GDM1 (cell line): ENCODE results near the gene PPP2R3A.

Experiments
- DNase-seq: peaks from one replicate; lab custom pipeline; 2025; lab: John Stamatoyannopoulos, UW

The PPP2R3A gene

DNA sequence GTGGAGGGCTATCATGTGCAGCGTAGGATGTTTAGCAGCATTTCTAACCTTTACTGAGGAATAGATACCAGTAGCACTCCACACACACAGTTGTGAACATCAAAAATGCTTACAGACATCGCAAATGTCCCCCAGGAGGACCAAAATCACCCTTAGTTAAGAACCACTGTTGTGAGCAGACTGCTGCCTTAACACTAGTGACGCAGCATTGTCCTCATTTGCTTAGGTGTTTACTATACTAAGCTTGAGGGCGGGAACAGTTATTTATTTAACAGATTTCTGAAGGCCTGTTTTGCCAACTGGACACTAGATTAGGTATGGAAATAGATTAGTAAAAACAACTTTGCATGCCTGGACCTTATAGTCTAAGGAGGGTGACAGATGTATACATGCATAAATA, 2.3 kb downstream of the PPP2R3A start:
- DNase-seq, result no peak

DNA sequence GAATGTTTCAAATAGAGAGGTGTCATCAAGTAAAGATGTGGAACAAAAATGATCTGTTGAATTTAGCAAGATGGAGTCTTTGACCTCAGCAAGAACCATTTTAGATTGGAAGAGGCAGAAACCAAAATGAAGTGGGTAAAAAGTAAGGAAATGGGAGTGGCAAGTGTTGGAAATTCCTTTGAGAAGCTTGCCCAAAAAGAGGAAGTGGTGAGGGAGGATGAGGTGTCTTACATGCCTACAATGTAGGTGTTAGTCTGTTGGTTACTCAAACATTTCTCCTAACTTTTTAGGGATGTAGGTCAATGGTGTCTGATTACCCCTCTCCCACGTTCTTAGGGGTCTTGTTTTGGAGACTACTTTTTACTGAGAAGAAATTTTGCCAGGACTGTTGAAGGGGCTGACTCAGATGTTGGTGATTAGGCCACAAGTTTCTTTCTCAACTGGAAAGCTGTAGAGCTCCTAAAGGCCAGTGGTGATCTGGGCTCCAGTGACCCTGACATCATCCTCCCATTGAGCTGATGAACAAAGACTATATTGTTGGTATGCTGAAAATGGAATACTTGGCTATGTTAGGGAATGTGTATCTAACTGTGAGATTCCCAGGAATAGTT, 5.1 kb downstream of the PPP2R3A start:
- no peak for DNase-seq

DNA sequence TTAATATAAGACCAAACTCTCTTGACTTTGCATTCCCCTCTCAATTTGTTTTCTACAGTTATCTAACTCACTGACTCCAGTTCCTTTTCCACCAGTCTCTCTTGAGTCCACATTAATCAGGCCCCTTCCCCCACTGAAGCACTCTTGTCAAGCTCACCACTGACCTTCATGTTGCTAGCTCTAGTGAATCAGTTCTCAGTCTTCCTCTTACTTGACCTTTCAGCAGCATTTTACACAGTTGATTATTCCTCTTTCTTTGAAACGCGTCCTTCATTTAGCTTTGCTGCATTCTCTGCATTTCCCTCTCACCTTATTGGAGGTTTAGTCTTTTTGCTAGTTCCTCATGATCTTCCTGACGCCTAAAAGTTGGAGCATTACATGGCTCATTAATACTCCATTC, 8.3 kb downstream of the PPP2R3A start:
- no peak for DNase-seq

DNA sequence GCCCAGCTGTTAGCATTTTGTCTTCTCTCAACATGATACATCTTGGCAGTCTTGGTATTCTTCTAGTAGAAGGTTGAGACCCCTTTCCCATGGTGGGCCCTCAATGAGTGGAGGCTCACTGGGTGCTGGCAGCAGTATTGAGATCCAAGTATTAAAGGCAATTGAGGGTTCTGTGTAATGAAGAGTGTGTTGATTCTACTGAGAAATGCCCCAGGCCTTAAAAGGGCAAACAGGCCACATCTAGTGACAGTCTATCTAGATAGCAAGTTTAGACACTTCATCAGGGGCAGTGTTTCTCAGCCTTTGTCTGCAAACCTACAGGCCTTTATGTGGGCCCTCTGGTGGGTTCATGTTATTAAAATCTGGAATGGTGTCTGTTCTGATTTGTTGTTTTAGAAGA, 9.5 kb downstream of the PPP2R3A start:
- no peak for DNase-seq

DNA sequence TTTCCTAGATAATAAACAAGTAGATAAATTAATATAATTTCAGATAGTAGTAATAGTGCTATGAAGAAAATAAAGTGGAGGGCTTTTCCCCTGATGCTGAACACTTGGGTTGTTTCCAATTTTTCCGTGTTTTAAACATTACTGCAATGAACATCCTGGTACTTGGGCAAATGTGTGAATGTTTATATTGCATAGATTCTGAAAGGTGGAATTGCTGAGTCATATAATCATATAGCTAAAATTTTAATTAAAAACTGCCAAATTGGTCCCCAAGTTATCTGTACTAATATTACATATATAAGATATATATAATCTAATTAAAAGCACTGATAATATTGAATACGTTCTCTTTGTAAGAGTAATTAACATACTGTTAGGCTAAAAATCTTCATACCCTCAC, 10.0 kb downstream of the PPP2R3A start:
- no peak for DNase-seq

GRCh38 chr3:135980343-135980742, 14.8 kb downstream of the PPP2R3A start:
- no peak for DNase-seq

- DNase-seq, result no peak
These were observed 16.3 kb downstream of the PPP2R3A start for GRCh38 chr3:135981701-135982403.

- no peak for DNase-seq
These were observed 16.9 kb downstream of the PPP2R3A start for GRCh38 chr3:135982404-135982761.

DNA sequence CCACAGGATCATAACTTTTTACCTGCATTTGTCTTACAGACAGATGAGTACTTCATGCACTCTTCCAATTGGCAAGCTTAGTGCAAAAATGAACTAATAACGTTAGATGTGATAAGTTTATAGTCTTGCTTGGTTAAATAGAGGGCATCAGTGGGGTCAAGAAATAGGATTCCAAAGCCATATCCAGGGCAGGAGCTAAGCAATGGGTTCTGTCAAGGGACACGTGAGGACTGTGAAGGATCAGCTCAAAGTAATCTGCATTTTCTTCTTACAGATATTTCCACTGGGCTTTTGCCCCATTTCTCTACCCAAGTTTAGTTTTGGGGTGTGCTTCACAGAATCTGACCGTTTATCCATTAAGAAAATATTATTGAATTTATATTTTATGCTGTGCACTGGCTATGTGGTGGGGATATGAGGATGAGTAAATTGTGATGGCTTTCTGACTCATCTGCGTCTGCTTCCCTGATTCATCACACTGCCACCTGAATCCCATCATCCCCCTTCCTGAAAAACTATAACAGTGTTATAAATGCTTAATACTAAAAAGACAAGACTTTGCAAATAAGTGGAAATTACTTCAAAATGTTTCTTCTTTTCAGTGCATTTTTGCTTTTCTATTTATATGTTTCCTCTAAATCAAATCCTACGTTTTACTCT, 17.5 kb downstream of the PPP2R3A start:
- DNase-seq, result no peak

GRCh38 chr3:135987661-135988060, 22.1 kb downstream of the PPP2R3A start:
- DNase-seq, result no peak

DNA sequence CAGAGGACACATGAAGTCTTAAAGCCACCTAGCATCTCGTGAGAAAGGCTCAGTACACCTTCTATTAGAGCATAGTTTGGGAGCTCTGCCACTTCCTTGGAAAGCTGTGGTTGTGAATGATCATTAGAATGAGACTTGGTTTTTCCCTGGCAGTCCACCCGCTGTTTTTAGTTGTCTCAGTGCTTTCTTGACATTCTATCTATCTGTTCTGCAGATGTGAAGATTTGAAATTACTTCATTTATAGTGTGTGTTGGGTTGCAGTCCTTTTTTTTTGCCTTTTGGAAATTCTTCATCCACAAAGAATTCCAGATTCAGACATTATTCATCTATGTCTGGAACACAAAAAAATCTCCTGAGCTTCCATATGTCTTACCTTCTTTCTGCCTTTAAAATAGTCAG, 23.7 kb downstream of the PPP2R3A start:
- no peak for DNase-seq

- no peak for DNase-seq
These were observed 25.4 kb downstream of the PPP2R3A start for GRCh38 chr3:135990903-135991302.

- no peak for DNase-seq
These were observed 26.1 kb downstream of the PPP2R3A start for GRCh38 chr3:135991621-135992020.

DNA sequence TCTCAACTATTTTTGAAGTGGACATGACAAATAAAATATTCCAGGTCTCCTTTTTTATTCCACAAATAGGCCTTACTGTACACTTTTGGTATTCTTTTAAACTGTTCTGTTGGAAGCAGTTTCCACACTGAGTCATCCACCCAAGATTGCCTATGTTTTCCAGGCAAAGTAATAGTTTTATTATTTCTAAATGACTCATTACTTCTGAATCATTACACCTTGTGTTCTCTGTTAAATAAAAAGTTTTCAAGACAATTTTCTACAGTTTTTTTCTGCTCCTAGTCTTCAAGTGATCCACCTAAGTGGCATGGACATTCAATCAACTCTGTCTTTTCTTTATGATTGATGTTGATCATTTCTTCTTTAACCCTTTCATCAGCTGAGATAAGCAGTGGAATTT, 26.5 kb downstream of the PPP2R3A start:
- DNase-seq, result no peak

DNA sequence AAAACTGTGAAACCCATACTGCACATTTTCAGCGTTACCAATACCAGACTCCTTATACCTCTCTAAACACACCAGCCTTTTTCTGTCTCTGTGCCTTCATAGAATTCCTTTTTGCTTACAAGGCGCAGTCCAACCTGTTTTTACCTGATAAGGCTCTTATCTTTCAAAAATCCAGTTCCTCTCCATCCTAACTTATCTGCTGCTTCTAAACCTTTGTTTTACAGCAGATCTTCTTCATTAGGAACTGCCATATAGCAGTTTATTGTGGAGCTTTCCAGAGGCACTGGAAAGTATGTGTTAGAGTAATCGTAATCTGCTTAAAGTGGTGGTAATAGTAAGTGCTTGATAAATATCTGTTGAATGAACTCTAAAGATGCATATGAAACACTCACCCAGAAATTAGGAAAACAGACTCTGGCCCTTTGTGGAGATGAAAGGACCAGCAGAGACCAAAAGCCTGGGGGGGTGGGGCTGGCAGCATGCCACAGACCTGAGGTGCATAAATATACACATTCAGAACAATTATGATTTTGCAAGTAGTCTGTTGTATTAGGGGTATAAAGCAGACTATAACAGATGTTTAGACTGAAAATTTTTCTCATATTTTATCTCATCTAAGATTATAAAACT, 29.3 kb downstream of the PPP2R3A start:
- no peak for DNase-seq

GRCh38 chr3:135995766-135996165, 30.2 kb downstream of the PPP2R3A start:
- no peak for DNase-seq

GRCh38 chr3:135997554-135998320, 32.2 kb downstream of the PPP2R3A start:
- no peak for DNase-seq

- DNase-seq, result no peak
These were observed 42.7 kb downstream of the PPP2R3A start for GRCh38 chr3:136008221-136008620.

DNA sequence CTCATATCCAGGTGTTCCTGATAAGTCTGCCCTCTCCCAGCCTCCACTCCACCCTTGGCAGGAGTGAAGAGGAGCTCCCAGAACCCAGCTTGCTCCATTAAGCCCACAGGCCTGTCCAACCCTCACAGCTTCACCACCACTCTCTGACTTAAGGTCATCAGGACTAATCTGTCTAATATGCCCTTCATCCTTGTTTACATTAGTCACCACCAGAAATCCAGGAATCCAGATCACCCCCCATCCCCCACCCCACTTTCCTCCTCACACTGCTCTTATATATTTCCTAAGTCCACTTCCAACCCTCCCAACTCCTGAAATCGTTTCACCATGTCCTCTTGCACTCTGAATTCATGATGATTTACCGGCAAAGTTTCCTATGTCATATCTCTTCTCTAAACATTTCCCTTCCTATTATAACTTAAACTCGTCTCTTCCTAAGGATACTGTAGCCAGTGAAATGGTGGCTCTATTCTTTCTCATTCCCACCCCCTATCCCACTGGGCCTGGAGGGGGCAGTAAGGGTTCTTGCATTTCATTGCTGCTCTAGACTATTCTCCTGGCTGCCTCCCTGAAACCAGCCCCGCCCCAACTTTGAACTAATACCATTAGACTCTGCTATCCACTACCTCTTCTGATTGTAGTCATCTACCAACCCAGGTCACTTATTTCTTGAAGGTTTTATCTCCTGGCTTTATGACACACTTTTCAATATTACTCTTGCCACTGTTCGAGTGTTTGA, 43.4 kb downstream of the PPP2R3A start:
- no peak for DNase-seq

- DNase-seq, result no peak
These were observed 53.3 kb downstream of the PPP2R3A start for GRCh38 chr3:136018876-136019275.

DNA sequence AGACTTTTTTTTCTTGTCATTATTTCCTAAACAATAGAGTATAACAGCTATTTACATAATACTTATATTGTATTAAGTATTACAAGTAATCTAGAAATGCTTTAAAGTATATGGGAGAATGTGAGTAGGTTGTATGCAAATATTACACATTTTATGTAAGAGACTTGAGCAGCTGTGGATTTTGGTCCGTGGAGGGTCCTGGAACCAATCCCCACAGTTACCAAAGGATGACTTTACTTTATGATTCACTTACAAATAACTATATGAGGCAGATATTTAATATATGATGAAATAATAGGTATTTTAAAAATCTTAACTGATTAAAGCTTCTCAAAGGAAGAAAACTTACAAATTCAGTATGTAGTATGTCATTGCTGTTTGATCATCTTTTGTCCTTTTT, 56.3 kb downstream of the PPP2R3A start:
- DNase-seq, result no peak
